ENCODE data around the gene ANKRD13B.

The ANKRD13B gene

DNA sequence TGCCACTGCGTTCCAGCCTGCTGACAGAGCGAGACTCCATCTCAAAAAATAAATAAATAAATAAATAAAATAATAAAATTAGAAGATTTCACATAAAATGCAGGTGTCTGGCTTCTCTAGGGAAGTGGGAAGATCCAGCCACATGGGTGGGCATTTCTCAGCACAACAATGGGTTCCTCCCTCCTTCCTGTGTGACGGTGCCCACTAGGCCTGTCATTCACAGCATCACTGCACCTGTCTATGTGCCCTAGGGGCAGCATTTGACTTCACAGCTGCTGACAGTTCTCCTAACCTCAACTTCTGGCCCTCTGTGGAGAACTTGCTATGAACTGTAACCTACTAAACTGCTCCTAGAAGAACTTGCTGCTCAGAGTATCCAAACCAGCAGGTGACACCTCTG is 29.1 kb upstream of the ANKRD13B start:
- H3K4me3 ChIP-seq (ENCODE audit: low read depth, low read length): no peak overlapping the region
- TF ChIP-seq, protein P1, sequence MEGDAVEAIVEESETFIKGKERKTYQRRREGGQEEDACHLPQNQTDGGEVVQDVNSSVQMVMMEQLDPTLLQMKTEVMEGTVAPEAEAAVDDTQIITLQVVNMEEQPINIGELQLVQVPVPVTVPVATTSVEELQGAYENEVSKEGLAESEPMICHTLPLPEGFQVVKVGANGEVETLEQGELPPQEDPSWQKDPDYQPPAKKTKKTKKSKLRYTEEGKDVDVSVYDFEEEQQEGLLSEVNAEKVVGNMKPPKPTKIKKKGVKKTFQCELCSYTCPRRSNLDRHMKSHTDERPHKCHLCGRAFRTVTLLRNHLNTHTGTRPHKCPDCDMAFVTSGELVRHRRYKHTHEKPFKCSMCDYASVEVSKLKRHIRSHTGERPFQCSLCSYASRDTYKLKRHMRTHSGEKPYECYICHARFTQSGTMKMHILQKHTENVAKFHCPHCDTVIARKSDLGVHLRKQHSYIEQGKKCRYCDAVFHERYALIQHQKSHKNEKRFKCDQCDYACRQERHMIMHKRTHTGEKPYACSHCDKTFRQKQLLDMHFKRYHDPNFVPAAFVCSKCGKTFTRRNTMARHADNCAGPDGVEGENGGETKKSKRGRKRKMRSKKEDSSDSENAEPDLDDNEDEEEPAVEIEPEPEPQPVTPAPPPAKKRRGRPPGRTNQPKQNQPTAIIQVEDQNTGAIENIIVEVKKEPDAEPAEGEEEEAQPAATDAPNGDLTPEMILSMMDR (IDR thresholded peaks at IDR 0.05; ENCODE audit: borderline replicate concordance, insufficient read depth, low read depth, low read length): no peak

DNA sequence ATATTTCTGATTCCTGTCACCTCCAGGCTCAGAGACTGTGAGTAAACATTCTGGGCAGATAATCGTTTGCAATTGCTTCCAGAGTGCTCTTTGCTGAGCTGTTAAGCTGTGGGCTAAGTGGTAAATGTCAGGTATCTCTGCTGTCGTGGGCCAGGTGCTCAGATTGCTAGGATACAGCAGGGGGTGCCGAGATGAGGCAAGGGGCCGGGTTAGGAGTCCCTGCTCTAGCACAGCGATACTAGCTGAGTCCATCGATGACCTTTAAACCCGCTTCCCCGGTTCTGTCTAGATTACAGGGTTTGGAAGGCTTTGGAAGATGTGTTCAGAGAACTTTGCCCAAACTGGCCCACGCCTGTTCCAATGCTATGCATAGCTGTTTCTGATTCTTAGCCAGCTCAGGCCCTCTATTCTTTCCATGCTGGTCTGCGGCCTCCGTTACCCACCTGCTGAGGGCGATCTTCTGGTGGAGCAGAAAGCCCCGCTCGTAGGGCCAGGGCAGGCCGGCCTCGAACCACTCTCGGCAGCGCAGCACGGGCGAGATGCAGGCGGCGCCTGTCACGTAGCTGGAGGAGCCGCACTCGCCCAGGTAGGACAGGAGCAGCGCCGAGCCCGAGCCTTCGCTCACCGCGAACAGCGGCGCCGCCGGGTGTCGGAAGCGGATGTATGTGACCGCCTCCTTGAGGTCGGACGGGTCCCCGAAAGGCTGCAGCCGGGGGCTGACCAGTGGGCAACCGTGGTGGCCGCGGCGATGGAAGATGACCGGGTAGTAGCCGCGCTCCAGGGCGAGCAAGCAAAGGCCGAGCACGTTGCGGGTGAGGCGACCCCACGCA is 27.1 kb upstream of the ANKRD13B start:
- peak overlapping the region; percentile 80 for H3K4me3 ChIP-seq (ENCODE audit: low read depth, low read length)
- TF ChIP-seq, protein P1 (IDR thresholded peaks at IDR 0.05; ENCODE audit: borderline replicate concordance, insufficient read depth, low read depth, low read length): no peak; the same call in 1 of the 2 replicates

DNA sequence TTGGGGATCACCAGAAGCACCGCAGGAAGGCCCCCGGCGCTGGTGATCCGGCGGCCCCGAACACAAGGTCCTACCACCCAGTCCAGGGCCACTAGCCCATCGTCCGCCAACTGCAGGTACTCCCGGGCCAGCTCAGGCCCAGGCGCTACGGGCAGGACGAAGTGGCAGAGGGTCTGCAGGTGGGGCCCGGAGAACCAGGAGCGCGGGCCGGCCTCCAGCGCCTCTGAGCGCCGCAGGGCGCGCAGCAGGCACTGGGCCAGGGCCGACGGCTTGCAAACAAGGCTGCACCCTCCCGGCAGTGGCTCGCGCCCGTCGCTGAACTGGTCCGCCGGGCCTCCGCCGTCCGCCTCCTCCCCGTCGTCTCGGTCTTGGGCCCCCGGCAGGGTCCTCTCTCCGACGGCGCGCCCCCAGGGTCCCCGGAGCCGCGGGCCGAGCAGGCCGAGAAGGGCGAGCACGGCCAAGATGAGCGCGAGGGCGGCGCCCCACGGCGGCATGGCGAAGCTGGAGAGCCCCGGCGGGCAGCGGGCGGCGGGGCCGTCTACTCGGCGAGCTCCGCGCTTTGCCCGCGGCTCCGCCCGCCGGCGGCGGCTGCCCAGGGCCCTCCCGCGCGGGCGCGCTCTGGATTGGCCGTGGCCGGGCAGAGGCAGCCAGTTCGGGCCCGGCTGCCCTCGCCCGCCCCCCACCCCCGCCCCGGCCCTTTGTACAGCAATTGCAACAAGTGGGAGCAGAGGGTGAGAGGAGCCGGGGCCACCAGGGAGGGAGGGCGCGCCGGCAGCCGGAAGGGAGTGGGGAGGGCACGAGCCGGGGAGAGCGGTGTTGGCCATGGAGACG is 26.2 kb upstream of the ANKRD13B start, which contains the start of gene ABHD15:
Gene ABHD15 (minus strand): TSS at position 565 of the 831 bp plus-strand sequence. CDS start 71 bp downstream, at position 494.
- peak within 1 kb of the TSS; percentile 80 for H3K4me3 ChIP-seq (ENCODE audit: low read depth, low read length)
- TF ChIP-seq, protein P1 (IDR thresholded peaks at IDR 0.05; ENCODE audit: borderline replicate concordance, insufficient read depth, low read depth, low read length): 0 out of 2 replicates have a peak, but pooled peaks have one; percentile 13

DNA sequence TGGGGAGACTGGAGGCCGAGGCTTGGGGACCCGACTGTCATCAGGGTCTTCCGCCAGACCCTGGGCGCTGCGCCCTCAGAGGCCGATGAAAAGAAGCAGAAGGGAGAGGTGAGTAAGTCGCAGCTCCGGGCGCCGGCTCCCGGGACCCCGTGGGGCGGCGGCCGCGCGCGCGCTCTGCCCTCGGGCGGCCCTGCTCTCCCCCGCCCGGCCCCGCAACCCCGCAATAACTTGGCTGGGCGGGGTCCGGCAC is 25.7 kb upstream of the ANKRD13B start:
- TF ChIP-seq, protein P1 (IDR thresholded peaks at IDR 0.05; ENCODE audit: borderline replicate concordance, insufficient read depth, low read depth, low read length): no peak

DNA sequence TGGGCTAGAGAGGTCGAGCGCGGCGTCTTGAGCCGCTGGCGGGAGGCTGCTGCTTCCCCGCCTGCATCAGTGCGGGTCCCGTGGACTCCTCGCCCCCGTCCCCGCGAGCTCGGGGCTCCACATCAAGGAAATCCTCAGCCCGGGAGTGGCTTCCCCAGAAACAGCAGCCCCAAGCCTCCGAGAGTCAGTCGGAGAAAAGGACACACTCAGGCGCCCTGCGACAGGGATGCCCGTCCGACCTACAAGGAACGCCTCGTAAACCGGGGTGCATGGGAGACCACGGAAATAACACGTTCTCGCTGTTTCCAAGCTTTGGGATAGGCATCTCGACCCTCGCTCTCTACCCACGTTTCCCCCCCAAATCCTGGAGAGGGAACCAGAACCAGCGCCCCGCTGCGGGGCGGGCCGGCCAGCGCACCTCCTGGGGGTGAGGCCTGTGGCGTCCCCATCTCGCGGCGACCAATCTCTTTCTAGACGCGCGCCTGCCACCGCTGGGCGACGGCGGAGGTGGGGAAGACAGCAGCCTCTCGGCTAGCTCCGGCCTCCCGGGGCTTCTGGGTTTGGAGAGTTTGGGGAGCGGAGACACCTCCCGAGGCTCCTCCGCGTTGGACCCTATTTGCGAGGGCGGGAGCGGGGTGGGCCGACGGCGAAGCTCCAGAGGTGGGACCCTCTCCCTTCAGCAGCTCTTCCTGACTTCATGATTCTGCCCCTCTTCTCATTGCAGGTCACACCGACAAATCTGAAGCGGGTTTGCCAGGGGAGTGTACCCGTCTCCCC is 25.2 kb upstream of the ANKRD13B start:
- H3K4me3 ChIP-seq (ENCODE audit: low read depth, low read length): peak overlapping the region; percentile 80
- TF ChIP-seq, protein P1 (IDR thresholded peaks at IDR 0.05; ENCODE audit: borderline replicate concordance, insufficient read depth, low read depth, low read length): peak; percentile 64

More for the DNA sequence above, 25.7 kb upstream of the ANKRD13B start:
- peak overlapping the region; percentile 80 for H3K4me3 ChIP-seq (ENCODE audit: low read depth, low read length)

DNA sequence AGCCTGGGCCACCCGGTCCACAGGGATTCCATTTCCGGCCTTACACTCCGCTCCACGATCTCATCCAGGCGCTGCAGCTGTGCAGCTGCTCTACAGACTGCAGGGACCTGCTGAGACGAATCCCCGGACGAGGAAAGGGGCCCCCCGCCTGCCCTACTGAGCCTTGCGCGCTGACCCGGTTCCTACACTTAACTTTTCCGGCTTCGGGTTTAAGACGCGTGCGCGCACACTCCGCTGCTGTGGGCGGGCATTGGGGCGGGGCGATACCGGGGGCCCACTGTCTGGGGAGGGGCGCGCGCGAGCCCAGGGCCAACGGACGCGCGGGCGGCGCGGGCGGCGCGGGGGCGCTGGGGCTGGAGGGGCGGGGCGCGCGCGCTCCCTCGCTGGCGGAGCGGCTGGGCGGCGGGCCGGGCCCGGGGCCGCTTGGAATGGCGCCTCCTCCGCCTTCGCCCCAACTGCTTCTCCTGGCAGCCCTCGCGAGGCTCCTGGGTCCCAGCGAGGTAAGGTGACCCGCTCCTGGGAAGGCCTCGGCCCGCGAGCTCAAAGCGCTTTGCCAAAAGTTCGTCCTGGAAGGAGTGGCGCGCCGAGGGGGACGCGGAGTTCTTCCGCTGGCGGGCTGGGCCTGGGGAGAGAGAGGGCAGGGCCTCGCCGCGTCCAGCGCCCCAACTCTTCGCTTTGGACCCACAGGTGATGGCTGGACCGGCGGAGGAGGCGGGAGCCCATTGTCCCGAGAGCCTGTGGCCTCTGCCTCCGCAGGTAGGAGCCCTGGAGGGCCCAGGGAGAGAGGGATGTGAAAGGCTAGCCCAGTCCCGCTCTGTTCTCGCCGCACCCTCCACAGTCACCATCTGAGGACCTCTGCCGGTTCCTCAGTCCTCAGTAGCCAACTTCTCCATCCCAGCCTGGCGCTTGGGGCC is 24.3 kb upstream of the ANKRD13B start, which contains the start of gene TP53I13:
Gene TP53I13 (plus strand): TSS at position 371 of the 914 bp plus-strand sequence. CDS start 58 bp downstream, at position 429.
- TF ChIP-seq, protein P1 (IDR thresholded peaks at IDR 0.05; ENCODE audit: borderline replicate concordance, insufficient read depth, low read depth, low read length): no peak
- peak within 1 kb of the TSS; percentile 84 for H3K4me3 ChIP-seq (ENCODE audit: low read depth, low read length)
